Liver (tissue), 9 donors: Measurements from ENCODE around the gene FGF5. TPM values are rescaled to one million over a fixed set of nuclear protein-coding genes. Genes with fewer than 3 reads are reported as not detected.

Experiments
- DNase-seq: peaks from one replicate; pipeline ENCODE4 v3.0.0-alpha.2; 2017; ENCODE audit warnings: low spot score
- H3K27ac ChIP-seq, 2 donors: one replicate each; pipeline ENCODE4 v1.7.0; 2013; ENCODE audit warnings: inconsistent platforms in 2 of 2, low read length in 2 of 2, control low read depth in 1 of 2, low read depth in 1 of 2, mild to moderate bottlenecking in 1 of 2
- H3K27me3 ChIP-seq, 4 donors: one replicate each; pipeline versions ENCODE4 v1.6.1 to v1.7.0; 2013; ENCODE audit warnings: low read length in 3 of 4, inconsistent platforms in 1 of 4, mild to moderate bottlenecking in 1 of 4, moderate library complexity in 1 of 4; ENCODE audit not compliant: control insufficient read depth in 4 of 4, insufficient read depth in 4 of 4
- H3K36me3 ChIP-seq, 4 donors: one replicate each; pipeline versions ENCODE4 v1.6.1 to v1.7.0; 2013; ENCODE audit warnings: low read length in 3 of 4, mild to moderate bottlenecking in 3 of 4, low read depth in 1 of 4, moderate library complexity in 1 of 4; ENCODE audit not compliant: control insufficient read depth in 4 of 4, insufficient read depth in 3 of 4
- H3K4me1 ChIP-seq, 4 donors: one replicate each; pipeline versions ENCODE4 v1.6.1 to v1.7.0; 2013; ENCODE audit warnings: low read length in 3 of 4, mild to moderate bottlenecking in 3 of 4, moderate library complexity in 1 of 4; ENCODE audit not compliant: control insufficient read depth in 4 of 4, insufficient read depth in 4 of 4
- H3K4me3 ChIP-seq, 3 donors: one replicate each; pipeline versions ENCODE4 v1.6.1 to v1.7.0; 2013; ENCODE audit warnings: low read length in 3 of 3, control low read depth in 1 of 3, low read depth in 1 of 3, mild to moderate bottlenecking in 1 of 3
- H3K9ac ChIP-seq, 2 donors: one replicate each; pipeline ENCODE4 v1.7.0; 2013; ENCODE audit warnings: low read length in 2 of 2, mild to moderate bottlenecking in 2 of 2, moderate library complexity in 2 of 2, control low read depth in 1 of 2, low read depth in 1 of 2
- H3K9me3 ChIP-seq, 4 donors: one replicate each; pipeline versions ENCODE4 v1.6.1 to v1.7.0; 2013; ENCODE audit warnings: low read length in 3 of 4; ENCODE audit not compliant: control insufficient read depth in 4 of 4
- EGR1 ChIP-seq, 2 donors: IDR thresholded peaks; 2 replicates each; pipeline ENCODE4 v1.6.1; 2016 to 2018; ENCODE audit warnings: antibody characterized with exemption in 2 of 2, low read depth in 2 of 2
- FOXA1 ChIP-seq: IDR thresholded peaks from 2 replicates; pipeline ENCODE4 v1.6.1; 2016; ENCODE audit warnings: antibody characterized with exemption
- FOXA2 ChIP-seq: IDR thresholded peaks from 2 replicates; pipeline ENCODE4 v1.6.1; 2016; ENCODE audit warnings: antibody characterized with exemption
- GABPA ChIP-seq, 2 donors: IDR thresholded peaks in 1 of 2; conservative IDR thresholded peaks in 1 of 2; 2 replicates each; pipeline ENCODE4 v1.6.1; 2016; ENCODE audit warnings: antibody characterized with exemption in 2 of 2, mild to moderate bottlenecking in 1 of 2, moderate library complexity in 1 of 2
- HNF4A ChIP-seq, 2 donors: conservative IDR thresholded peaks; 2 replicates each; pipeline ENCODE4 v1.6.1; 2016; ENCODE audit warnings: antibody characterized with exemption in 2 of 2, mild to moderate bottlenecking in 2 of 2
- HNF4G ChIP-seq: IDR thresholded peaks from 2 replicates; pipeline ENCODE4 v1.6.1; 2016; ENCODE audit warnings: antibody characterized with exemption
- JUND ChIP-seq, 2 donors: IDR thresholded peaks; 2 replicates each; pipeline ENCODE4 v1.6.1; 2016; ENCODE audit warnings: antibody characterized with exemption in 2 of 2
- NR2F2 ChIP-seq: IDR thresholded peaks from 2 replicates; pipeline ENCODE4 v1.6.1; 2016; ENCODE audit warnings: antibody characterized with exemption
- RAD21 ChIP-seq, 2 donors: IDR thresholded peaks; 2 replicates each; pipeline ENCODE4 v1.6.1; 2016; ENCODE audit warnings: antibody characterized with exemption in 2 of 2, mild to moderate bottlenecking in 2 of 2
- RXRA ChIP-seq, 2 donors: IDR thresholded peaks; 2 replicates each; pipeline ENCODE4 v1.6.1; 2017 to 2018; ENCODE audit warnings: antibody characterized with exemption in 2 of 2, mild to moderate bottlenecking in 1 of 2
- SP1 ChIP-seq: IDR thresholded peaks from 2 replicates; pipeline ENCODE4 v1.6.1; 2018; ENCODE audit warnings: antibody characterized with exemption, mild to moderate bottlenecking
- TAF1 ChIP-seq: conservative IDR thresholded peaks from 2 replicates; pipeline ENCODE4 v1.6.1; 2016; ENCODE audit warnings: antibody characterized with exemption, mild to moderate bottlenecking
- YY1 ChIP-seq: IDR thresholded peaks from 2 replicates; pipeline ENCODE4 v1.6.1; 2016; ENCODE audit warnings: antibody characterized with exemption, mild to moderate bottlenecking
- WGBS: extraction: QIAGEN DNeasy Blood & Tissue Kit; methylation state at CpG from one replicate; pipeline ENCODE4 v1.1.7; 2013; 5-methylcytosine and 5-hydroxymethylcytosine counted together
- polyA plus RNA-seq, 2 donors: library from polyadenylated mRNA; stranded (reverse) in 1 of 2; unstranded in 1 of 2; fragments of 200-250 nt in 1 of 2; fragments of >200 nt in 1 of 2; fragmentation: Nextera tagmentation in 1 of 2; extraction: Ambion mirVana in 1 of 2; gene quantifications; one replicate each; pipeline versions ENCODE4 v1.2.1 to v1.2.3, GENCODE V29; 2013 to 2015
- total RNA-seq, 2 donors: library from RNA; depleted of rRNA; stranded (reverse); fragments of >200 nt; gene quantifications; one replicate each; pipeline ENCODE4 v1.2.3, GENCODE V29; 2014
- TF ChIP-seq, protein P1 (sequence below): IDR thresholded peaks from 2 replicates; pipeline ENCODE4 v1.6.1; 2016; ENCODE audit warnings: antibody characterized with exemption
- TF ChIP-seq, protein P2 (sequence below): IDR thresholded peaks from 2 replicates; pipeline ENCODE4 v1.6.1; 2016; ENCODE audit warnings: antibody characterized with exemption
- TF ChIP-seq, protein P3 (sequence below): IDR thresholded peaks from 2 replicates; pipeline ENCODE4 v1.6.1; 2016; ENCODE audit warnings: antibody characterized with exemption, mild to moderate bottlenecking
- TF ChIP-seq, protein P4 (sequence below): IDR thresholded peaks from 2 replicates; pipeline ENCODE4 v1.6.1; 2016; ENCODE audit warnings: antibody characterized with exemption
- donor health status: healthy.
- donor health status: healthy.
- donor health status: healthy.
- donor health status: healthy.
- donor health status: healthy.

FGF5 gene
- total and polyA plus RNA-seq, 4 donors: 0.03 TPM; not detected in 3

DNA sequence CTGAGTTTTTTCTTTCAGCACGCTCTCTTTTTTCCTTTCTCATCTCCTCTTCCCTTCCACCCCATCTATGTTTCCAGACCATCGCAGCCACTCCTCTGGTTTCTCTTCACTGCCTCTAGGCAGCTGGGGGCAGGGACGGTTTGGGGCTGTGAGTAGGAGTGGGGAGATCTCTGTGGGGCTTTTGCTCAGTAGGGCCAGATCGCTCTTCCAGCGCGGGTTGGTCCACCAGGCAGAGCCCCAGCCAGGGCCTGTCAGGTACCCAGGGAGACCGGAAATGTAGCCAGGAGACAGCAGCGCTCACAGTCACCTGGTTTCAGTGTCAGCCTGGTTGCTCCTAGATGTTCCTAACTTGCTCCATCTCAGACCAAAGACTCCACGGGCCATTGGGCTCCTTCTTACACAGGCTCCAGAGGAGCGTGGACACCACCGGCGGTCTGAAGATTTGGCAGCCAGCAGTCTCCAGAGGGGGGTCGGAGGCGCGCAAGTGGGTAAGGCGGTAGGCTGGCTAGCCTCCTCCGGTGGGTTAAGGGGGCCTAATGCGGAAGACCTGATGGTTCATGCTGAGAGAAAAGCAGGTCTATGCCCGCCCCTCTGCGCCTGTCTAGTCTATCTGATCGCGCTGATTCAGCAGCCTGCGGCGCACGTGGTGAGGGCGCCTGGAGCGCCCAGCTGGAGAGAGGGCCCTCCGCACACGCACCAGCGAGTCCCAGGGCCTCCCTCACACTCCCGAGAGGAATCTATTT lies 1.8 kb downstream of the FGF5 start:
- peaks cover 0 to 21% (median 11%) of the 10 kb centered on the region in 4 donors for H3K27me3 ChIP-seq
- no peaks in the 10 kb centered on the region for H3K36me3 ChIP-seq
- TF ChIP-seq NR2F2 (no peak), RXRA (IDR thresholded peaks at IDR 0.05) (no peak), FOXA1 (no peak), HNF4G (no peak), RAD21 (IDR thresholded peaks at IDR 0.05) (no peak), GABPA (IDR thresholded peaks at IDR 0.05 in 1 of 2, conservative IDR thresholded peaks at IDR 0.05 in 1 of 2) (no peak)
- H3K4me1 ChIP-seq: peaks cover 0 to 17% (median 13%) of the 10 kb centered on the region in 4 donors
- no peaks in the 10 kb centered on the region for H3K9me3 ChIP-seq
- H3K4me3 ChIP-seq: no peak overlapping the region
- 5% methylated on average over 31 of the region's 31 CpGs for WGBS
- DNase-seq: no peak
- H3K9ac ChIP-seq: no peak overlapping the region
- no peak overlapping the region for H3K27ac ChIP-seq

DNA sequence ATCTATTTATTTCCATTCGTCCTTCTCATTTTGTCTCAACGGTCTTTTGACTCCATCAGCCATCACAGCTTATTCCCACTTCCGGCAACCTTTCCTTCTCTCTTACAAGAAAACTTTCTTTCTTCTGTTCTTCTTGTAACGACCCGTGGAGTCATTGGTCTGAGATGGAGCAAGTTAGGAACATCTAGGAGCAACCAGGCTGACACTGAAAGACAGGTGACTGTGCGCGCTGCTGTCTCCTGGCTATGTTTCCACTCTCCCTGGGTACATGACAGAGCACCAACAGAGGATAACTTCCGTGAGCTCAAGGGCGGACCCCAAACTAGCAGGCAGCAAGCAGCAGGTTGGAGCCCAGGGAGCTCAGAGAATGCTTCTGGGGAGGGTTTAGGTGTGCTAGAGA lies 2.5 kb downstream of the FGF5 start:
- no peak overlapping the region for H3K27ac ChIP-seq
- DNase-seq: no peak
- peaks cover 0 to 21% (median 8%) of the 10 kb centered on the region in 4 donors for H3K27me3 ChIP-seq
- WGBS: 23% methylated on average over 9 of the region's 9 CpGs
- no peak overlapping the region for H3K4me3 ChIP-seq
- H3K9me3 ChIP-seq: no peaks in the 10 kb centered on the region
- no peak for TF ChIP-seq RAD21 (IDR thresholded peaks at IDR 0.05)
- TF ChIP-seq, protein P1, sequence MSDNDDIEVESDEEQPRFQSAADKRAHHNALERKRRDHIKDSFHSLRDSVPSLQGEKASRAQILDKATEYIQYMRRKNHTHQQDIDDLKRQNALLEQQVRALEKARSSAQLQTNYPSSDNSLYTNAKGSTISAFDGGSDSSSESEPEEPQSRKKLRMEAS: no peak
- no peak for TF ChIP-seq SP1
- TF ChIP-seq JUND (IDR thresholded peaks at IDR 0.05): no peak
- no peak for TF ChIP-seq HNF4G
- no peak for TF ChIP-seq RXRA (IDR thresholded peaks at IDR 0.05)
- TF ChIP-seq, protein P2, sequence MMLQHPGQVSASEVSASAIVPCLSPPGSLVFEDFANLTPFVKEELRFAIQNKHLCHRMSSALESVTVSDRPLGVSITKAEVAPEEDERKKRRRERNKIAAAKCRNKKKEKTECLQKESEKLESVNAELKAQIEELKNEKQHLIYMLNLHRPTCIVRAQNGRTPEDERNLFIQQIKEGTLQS: no peak
- no peak for TF ChIP-seq TAF1
- TF ChIP-seq EGR1 (IDR thresholded peaks at IDR 0.05; ENCODE audit: low read depth in 2 of 2): no peak
- no peak for TF ChIP-seq FOXA2
- TF ChIP-seq, protein P3, sequence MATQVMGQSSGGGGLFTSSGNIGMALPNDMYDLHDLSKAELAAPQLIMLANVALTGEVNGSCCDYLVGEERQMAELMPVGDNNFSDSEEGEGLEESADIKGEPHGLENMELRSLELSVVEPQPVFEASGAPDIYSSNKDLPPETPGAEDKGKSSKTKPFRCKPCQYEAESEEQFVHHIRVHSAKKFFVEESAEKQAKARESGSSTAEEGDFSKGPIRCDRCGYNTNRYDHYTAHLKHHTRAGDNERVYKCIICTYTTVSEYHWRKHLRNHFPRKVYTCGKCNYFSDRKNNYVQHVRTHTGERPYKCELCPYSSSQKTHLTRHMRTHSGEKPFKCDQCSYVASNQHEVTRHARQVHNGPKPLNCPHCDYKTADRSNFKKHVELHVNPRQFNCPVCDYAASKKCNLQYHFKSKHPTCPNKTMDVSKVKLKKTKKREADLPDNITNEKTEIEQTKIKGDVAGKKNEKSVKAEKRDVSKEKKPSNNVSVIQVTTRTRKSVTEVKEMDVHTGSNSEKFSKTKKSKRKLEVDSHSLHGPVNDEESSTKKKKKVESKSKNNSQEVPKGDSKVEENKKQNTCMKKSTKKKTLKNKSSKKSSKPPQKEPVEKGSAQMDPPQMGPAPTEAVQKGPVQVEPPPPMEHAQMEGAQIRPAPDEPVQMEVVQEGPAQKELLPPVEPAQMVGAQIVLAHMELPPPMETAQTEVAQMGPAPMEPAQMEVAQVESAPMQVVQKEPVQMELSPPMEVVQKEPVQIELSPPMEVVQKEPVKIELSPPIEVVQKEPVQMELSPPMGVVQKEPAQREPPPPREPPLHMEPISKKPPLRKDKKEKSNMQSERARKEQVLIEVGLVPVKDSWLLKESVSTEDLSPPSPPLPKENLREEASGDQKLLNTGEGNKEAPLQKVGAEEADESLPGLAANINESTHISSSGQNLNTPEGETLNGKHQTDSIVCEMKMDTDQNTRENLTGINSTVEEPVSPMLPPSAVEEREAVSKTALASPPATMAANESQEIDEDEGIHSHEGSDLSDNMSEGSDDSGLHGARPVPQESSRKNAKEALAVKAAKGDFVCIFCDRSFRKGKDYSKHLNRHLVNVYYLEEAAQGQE: no peak
- no peak for TF ChIP-seq YY1
- no peak for TF ChIP-seq NR2F2
- TF ChIP-seq HNF4A (conservative IDR thresholded peaks at IDR 0.05): no peak
- TF ChIP-seq, protein P4, sequence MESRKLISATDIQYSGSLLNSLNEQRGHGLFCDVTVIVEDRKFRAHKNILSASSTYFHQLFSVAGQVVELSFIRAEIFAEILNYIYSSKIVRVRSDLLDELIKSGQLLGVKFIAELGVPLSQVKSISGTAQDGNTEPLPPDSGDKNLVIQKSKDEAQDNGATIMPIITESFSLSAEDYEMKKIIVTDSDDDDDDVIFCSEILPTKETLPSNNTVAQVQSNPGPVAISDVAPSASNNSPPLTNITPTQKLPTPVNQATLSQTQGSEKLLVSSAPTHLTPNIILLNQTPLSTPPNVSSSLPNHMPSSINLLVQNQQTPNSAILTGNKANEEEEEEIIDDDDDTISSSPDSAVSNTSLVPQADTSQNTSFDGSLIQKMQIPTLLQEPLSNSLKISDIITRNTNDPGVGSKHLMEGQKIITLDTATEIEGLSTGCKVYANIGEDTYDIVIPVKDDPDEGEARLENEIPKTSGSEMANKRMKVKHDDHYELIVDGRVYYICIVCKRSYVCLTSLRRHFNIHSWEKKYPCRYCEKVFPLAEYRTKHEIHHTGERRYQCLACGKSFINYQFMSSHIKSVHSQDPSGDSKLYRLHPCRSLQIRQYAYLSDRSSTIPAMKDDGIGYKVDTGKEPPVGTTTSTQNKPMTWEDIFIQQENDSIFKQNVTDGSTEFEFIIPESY: no peak
- TF ChIP-seq GABPA (IDR thresholded peaks at IDR 0.05 in 1 of 2, conservative IDR thresholded peaks at IDR 0.05 in 1 of 2): no peak
- no peaks in the 10 kb centered on the region for H3K36me3 ChIP-seq
- peaks cover 0 to 17% (median 13%) of the 10 kb centered on the region in 4 donors for H3K4me1 ChIP-seq
- no peak overlapping the region for H3K9ac ChIP-seq
